GM23248 (cell line): ENCODE results near the gene SYNGR3. TPM values are rescaled to one million over a fixed set of nuclear protein-coding genes. Genes with fewer than 3 reads are reported as not detected.

Experiments used
- DNase-seq: peaks from one replicate; pipeline ENCODE4 v3.0.0-alpha.2; 2015
- H2AFZ ChIP-seq: fragments of 200-600 bp; sonication (generic); 2 replicates; pipeline ENCODE4 v1.6.1; 2016; ENCODE audit warnings: antibody characterized with exemption
- H3F3A ChIP-seq: fragments of 200-600 bp; sonication (generic); 2 replicates; pipeline ENCODE4 v1.6.1; 2016; ENCODE audit warnings: mild to moderate bottlenecking, antibody characterized with exemption, mixed run types; ENCODE audit not compliant: insufficient read depth
- H3K27ac ChIP-seq: fragments of 200-600 bp; sonication (generic); 2 replicates; pipeline ENCODE4 v1.5.1; 2016; ENCODE audit warnings: mild to moderate bottlenecking
- H3K27me3 ChIP-seq: fragments of 200-600 bp; sonication (generic); replicated peaks from 2 replicates; pipeline ENCODE4 v1.6.1; 2016; ENCODE audit warnings: mild to moderate bottlenecking; ENCODE audit not compliant: insufficient read depth
- H3K36me3 ChIP-seq: fragments of 200-600 bp; sonication (generic); 2 replicates; pipeline ENCODE4 v1.6.1; 2016; ENCODE audit warnings: low read depth, mild to moderate bottlenecking
- H3K4me1 ChIP-seq: fragments of 200-600 bp; sonication (generic); 2 replicates; pipeline ENCODE4 v1.6.1; 2016; ENCODE audit warnings: mild to moderate bottlenecking; ENCODE audit not compliant: insufficient read depth
- H3K4me2 ChIP-seq: fragments of 200-600 bp; sonication (generic); one replicate; pipeline ENCODE4 v1.6.1; 2016; ENCODE audit warnings: mild to moderate bottlenecking; ENCODE audit not compliant: unreplicated experiment
- H3K4me3 ChIP-seq: fragments of 200-600 bp; sonication (generic); 2 replicates; pipeline ENCODE4 v1.5.1; 2016; ENCODE audit warnings: mild to moderate bottlenecking
- H3K79me2 ChIP-seq: fragments of 200-600 bp; sonication (generic); 2 replicates; pipeline ENCODE4 v1.6.1; 2016; ENCODE audit warnings: mild to moderate bottlenecking; ENCODE audit not compliant: insufficient read depth
- H3K9ac ChIP-seq: fragments of 200-600 bp; sonication (generic); 2 replicates; pipeline ENCODE4 v1.6.1; 2016; ENCODE audit warnings: mild to moderate bottlenecking
- H3K9me2 ChIP-seq: fragments of 200-600 bp; sonication (generic); 2 replicates; pipeline ENCODE4 v1.6.1; 2016; ENCODE audit warnings: mixed run types, mild to moderate bottlenecking, moderate library complexity; ENCODE audit not compliant: insufficient read depth
- H3K9me3 ChIP-seq: fragments of 200-600 bp; sonication (generic); one replicate; pipeline ENCODE4 v1.6.1; 2017; ENCODE audit warnings: low read depth
- H4K20me1 ChIP-seq: fragments of 200-600 bp; sonication (generic); 2 replicates; pipeline ENCODE4 v1.6.0; 2016; ENCODE audit not compliant: insufficient read depth
- EZH2 ChIP-seq: fragments of 200-600 bp; sonication (generic); IDR thresholded peaks from 2 replicates; pipeline ENCODE4 v1.6.1; 2018; ENCODE audit warnings: antibody characterized with exemption, mild to moderate bottlenecking; ENCODE audit not compliant: insufficient read depth, poor library complexity, severe bottlenecking
- EZH2phosphoT487 ChIP-seq: fragments of 200-600 bp; sonication (generic); IDR thresholded peaks from 2 replicates; pipeline ENCODE4 v1.6.1; 2018; ENCODE audit warnings: antibody characterized with exemption, moderate library complexity, mild to moderate bottlenecking, low read depth; ENCODE audit not compliant: insufficient read depth
- WGBS, 2 experiments: methylation state at CpG; one replicate each; pipeline ENCODE4 v1.1.6; 2015 to 2017; ENCODE audit warnings: low lambda C conversion rate in 2 of 2, low coverage in 1 of 2; ENCODE audit errors: missing lambda C conversion rate in 2 of 2; 5-methylcytosine and 5-hydroxymethylcytosine counted together
- in situ Hi-C: fragments of 300-500 bp; cut with MboI; formaldehyde crosslinking; loops from 2 replicates; pipeline ENCODE4 v1.15.0; 2020
- polyA plus RNA-seq: library from polyadenylated mRNA; unstranded; fragments of >200 nt; fragmentation: Nextera tagmentation; extraction: Ambion mirVana; gene quantifications from 2 replicates; pipeline ENCODE4 v1.2.1, GENCODE V29; 2016
- total RNA-seq: library from RNA; depleted of rRNA; stranded (reverse); fragments of >200 nt; shearing (Covaris generic); gene quantifications from 2 replicates; pipeline ENCODE4 v1.2.3, GENCODE V29; 2014

Gene SYNGR3
- total and polyA plus RNA-seq, 2 experiments from 2014 or later = 0.22 to 1.3 TPM

DNA sequence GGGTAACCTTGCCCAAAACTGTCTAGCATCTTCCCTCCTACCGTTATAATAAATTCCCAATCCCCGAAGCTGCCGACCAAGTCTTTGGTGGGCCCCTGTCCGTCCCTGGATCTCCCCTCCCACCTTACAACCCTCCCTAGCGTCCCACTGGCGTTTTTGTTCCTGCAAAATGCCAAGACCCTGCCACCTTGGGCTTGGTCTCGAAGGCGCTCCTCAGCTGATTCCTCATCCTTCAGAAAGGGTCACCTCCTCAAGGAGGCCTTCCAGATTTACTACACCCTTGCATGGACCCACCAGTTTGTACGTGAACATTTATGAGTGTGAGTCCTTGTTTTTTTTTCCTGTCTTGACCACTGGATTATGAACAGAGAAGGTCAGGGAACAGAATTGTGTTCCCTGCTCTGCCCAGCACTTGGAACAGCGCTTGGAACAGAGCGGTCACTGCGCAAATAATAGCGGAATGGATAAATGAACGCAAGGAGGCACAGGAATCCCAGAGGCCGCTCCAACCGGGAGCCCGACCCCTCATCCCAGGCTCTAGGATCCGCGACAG, 6.7 kb upstream of the SYNGR3 start:
- H3K9ac ChIP-seq = peak overlapping the region; percentile 82; the same call in 1 of the 2 replicates
- no peak overlapping the region for H3K27ac ChIP-seq

DNA sequence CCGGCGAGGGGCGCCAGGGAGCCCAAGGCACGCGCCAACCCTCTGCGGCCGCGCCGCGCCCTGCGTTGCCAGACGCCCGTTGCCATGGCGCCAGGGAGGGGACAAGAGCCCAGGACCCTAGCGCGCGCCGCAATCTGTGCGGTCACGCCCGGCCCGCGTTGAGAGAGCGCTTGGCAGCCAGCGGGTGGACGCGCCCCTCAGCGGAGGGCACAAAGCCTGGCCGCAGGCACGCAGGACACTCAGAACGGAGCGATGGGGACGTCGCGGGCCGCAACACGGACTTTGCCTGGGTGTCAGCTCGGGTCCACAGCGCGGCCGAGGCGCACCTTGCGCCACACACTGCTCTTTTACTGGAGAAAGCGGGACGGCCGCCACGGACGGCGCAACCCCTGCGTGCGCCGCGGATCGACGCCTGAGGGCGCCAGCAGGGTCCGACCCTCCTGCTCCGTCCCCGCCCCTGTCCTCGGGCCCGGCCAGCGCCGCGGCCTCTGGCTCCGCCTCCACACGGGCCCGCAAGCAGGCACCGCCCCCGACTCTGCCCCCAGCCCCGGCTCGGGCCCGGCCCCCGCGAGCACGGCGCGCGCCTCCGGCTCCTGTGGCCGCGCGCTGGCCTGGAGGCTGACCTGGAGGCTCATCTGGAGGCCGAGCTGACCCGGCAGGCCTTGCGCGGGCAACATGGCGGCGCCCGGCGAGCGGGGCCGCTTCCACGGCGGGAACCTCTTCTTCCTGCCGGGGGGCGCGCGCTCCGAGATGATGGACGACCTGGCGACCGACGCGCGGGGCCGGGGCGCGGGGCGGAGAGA, 6.0 kb upstream of the SYNGR3 start, which contains the start of gene GFER:
Gene GFER, plus strand, starts transcription at position 650 of the 803 bp plus-strand sequence. Its CDS starts 26 bp downstream, at position 676.
- Histone ChIP-seq H3K4me3 (peak within 1 kb of the TSS; percentile 86), H3K27me3 (peaks cover 24% of the 10 kb centered on the region), H3K79me2 (peaks cover 9% of the 10 kb centered on the region; the same call in 1 of the 2 replicates), H3K9me3 (no peaks in the 10 kb centered on the region), H4K20me1 (no peaks in the 10 kb centered on the region), H3K27ac (no peak within 1 kb of the TSS), H3K9me2 (no peaks in the 10 kb centered on the region), H3K4me1 (no peaks in the 10 kb centered on the region), H2AFZ (peak within 1 kb of the TSS; percentile 63), H3K9ac (peak within 1 kb of the TSS; percentile 82), H3K36me3 (no peaks in the 10 kb centered on the region), H3F3A (peaks cover 9% of the 10 kb centered on the region), H3K4me2 (peak within 1 kb of the TSS; percentile 91)
- TF ChIP-seq EZH2 = no peak
- no peak for TF ChIP-seq EZH2phosphoT487
- in situ Hi-C loops = no loop called here
- DNase-seq = peak; percentile 95
- 0 to 1% methylated on average over 54 to 62 of the region's 109 CpGs for WGBS, 2 experiments

More for the DNA sequence above, 6.7 kb upstream of the SYNGR3 start:
- peak overlapping the region; percentile 91 for H3K4me2 ChIP-seq
- H3K9me2 ChIP-seq = no peaks in the 10 kb centered on the region
- H3K4me1 ChIP-seq = no peaks in the 10 kb centered on the region
- H3K36me3 ChIP-seq = no peaks in the 10 kb centered on the region
- peak overlapping the region; percentile 86 for H3K4me3 ChIP-seq
- WGBS, 2 experiments = 18 to 20% methylated on average over 19 of the region's 19 CpGs
- peaks cover 9% of the 10 kb centered on the region; the same call in 1 of the 2 replicates for H3K79me2 ChIP-seq
- H3F3A ChIP-seq = peaks cover 9% of the 10 kb centered on the region
- in situ Hi-C loops = no loop called here
- TF ChIP-seq EZH2phosphoT487 (no peak), EZH2 (no peak)
- H2AFZ ChIP-seq = peak overlapping the region; percentile 63; the same call in 1 of the 2 replicates
- H4K20me1 ChIP-seq = no peaks in the 10 kb centered on the region
- no peak for DNase-seq
- H3K27me3 ChIP-seq = peaks cover 21% of the 10 kb centered on the region
- no peaks in the 10 kb centered on the region for H3K9me3 ChIP-seq

DNA sequence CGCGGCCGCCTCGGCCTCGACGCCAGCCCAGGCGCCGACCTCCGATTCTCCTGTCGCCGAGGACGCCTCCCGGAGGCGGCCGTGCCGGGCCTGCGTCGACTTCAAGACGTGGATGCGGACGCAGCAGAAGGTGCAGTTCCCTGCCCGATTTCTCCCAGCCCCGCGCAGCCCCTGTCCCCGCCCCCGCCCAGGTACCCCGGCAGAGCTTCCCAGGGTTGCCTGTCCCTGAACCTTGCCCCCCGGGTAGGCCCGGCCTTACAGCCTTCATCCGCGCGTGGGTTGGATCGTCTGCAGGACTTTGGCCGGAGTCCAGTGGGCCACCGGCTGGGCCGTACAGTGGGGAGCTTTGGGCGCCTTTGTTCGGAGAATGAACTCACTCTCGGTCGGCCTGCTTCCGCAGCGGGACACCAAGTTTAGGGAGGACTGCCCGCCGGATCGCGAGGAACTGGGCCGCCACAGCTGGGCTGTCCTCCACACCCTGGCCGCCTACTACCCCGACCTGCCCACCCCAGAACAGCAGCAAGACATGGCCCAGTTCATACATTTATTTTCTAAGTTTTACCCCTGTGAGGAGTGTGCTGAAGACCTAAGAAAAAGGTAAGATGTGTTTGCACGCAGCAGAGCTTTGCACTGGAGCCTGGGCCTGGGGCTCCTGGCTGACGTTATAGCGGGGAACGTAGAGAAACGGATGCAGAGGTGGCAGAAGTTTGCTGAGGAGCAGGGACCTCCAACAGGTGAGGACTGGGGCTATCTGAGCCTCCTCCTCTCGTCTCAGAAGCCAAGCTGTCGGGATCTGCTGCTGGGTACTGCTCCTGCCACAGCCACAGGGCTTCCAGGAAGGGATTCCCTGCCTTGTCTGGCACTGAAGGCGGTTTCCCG, 5.2 kb upstream of the SYNGR3 start:
- Histone ChIP-seq H2AFZ (peak overlapping the region; percentile 63), H3K4me1 (no peaks in the 10 kb centered on the region), H3K9me3 (no peaks in the 10 kb centered on the region), H3K9ac (peak overlapping the region; percentile 82), H3K27me3 (peaks cover 30% of the 10 kb centered on the region), H3K4me3 (peak overlapping the region; percentile 86), H3K9me2 (no peaks in the 10 kb centered on the region), H3K27ac (no peak overlapping the region), H3K36me3 (no peaks in the 10 kb centered on the region), H4K20me1 (no peaks in the 10 kb centered on the region), H3K79me2 (peaks cover 9% of the 10 kb centered on the region; the same call in 1 of the 2 replicates), H3F3A (peaks cover 9% of the 10 kb centered on the region), H3K4me2 (peak overlapping the region; percentile 91)
- TF ChIP-seq EZH2phosphoT487 (no peak), EZH2 (no peak)
- DNase-seq = peak; percentile 68
- in situ Hi-C loops = no loop called here
- 15% methylated on average over 37 to 38 of the region's 58 CpGs for WGBS, 2 experiments
